ENCODE data around the gene CNOT1. TPM values are rescaled to one million over a fixed set of nuclear protein-coding genes. Genes with fewer than 3 reads are reported as not detected.

Gene CNOT1
- total and polyA plus RNA-seq, 12 donors: 40.9 to 189 (median 155) TPM

DNA sequence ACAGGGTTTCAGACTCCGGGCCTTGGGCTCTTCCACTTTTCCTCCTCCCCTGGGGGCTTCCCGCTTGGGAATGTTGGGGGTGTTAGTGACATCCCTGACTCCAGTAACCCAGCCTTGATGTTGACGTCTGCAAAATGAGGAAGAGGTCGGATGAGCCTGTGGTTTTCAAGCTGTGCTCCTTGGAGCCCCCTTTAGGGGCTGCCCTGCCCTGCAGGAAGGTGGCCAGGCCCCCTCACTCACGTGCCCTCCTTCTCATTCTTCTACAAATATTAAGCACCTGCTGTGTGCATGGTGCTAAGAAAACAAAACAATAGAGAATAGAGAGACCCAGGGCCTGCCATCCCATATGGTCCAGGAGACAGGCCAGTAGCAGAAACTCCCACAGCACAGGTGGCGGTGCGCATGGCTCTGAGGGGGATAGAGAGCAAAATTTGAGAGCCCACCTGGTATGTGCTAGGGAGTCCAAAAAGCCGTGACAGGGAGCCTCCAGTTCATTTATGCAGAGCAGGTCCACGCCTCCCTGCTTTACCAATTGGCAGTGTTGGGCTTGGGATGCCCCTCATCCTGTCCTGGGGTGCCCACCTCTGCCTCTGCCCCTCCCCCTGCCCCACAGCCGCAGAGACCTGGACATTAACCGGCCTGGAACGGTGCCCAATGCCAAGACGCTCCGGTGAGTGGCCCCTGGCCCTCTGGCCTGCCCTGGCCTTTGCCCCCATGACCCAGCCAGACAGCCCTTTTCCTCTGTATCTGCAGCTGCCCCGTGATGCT lies 122.2 kb downstream of the CNOT1 start:
- WGBS, 4 donors: 59 to 74% (median 65%) methylated on average over 12 to 15 of the region's 15 CpGs
- peak in 2 of 7 donors; percentile 27 to 53 for DNase-seq
- TF ChIP-seq, protein P1, sequence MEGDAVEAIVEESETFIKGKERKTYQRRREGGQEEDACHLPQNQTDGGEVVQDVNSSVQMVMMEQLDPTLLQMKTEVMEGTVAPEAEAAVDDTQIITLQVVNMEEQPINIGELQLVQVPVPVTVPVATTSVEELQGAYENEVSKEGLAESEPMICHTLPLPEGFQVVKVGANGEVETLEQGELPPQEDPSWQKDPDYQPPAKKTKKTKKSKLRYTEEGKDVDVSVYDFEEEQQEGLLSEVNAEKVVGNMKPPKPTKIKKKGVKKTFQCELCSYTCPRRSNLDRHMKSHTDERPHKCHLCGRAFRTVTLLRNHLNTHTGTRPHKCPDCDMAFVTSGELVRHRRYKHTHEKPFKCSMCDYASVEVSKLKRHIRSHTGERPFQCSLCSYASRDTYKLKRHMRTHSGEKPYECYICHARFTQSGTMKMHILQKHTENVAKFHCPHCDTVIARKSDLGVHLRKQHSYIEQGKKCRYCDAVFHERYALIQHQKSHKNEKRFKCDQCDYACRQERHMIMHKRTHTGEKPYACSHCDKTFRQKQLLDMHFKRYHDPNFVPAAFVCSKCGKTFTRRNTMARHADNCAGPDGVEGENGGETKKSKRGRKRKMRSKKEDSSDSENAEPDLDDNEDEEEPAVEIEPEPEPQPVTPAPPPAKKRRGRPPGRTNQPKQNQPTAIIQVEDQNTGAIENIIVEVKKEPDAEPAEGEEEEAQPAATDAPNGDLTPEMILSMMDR (IDR thresholded peaks at IDR 0.05): no peak
- no peak for TF ChIP-seq POLR2A (IDR thresholded peaks at IDR 0.05)
- Histone ChIP-seq H3K27ac (no peak overlapping the region), H3K9me3 (replicated peaks in 1 of 3) (no peaks in the 10 kb centered on the region), H3K27me3 (no peaks in the 10 kb centered on the region), H3K4me1 (replicated peaks in 1 of 2) (no peaks in the 10 kb centered on the region), H3K36me3 (replicated peaks in 1 of 2) (peaks cover 0 to 58% of the 10 kb centered on the region in 2 donors), H3K4me3 (no peak overlapping the region)
- intact Hi-C loops (cut with DNase I): loop anchor here in 1 of 2 donors (10.0 kb wide), 1 partner anchor 127 kb away; no protein-coding TSS in a partner anchor

DNA sequence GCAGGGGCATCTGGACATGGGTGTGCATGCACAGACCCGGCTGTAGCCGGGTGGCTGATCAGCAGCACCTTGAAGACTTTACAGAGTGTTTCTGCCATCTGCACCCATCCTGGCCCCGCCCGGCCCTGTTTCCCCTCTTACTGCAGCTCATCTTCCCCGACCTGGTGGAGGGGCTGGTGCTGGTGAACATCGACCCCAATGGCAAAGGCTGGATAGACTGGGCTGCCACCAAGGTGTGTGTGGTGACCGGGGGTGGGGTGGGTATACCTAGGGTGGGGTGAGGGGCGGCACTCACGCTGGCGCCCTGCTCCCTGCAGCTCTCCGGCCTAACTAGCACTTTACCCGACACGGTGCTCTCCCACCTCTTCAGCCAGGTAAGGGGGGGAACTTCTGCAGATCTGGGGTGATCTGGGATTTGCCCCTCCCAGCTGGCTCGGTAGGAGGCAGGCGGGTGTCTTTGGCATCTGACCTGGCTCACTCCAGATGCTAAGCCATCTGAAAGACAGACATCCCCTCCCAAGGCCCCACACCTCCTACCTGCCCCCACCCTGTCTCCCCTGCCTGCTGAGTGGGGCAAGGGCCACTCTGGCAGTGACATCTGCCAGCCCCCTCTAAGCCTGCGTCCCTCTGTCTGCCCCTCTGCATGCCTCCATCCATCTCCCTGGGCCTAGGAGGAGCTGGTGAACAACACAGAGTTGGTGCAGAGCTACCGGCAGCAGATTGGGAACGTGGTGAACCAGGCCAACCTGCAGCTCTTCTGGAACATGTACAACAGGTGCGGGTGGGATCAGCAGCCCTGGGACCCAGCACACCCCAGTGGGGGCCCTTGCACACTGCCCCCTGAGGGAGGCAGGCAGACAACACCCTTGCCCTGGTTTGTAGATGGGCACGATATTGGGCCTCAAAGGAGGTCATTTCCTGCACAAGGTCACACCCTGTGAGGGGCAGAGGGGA lies 123.1 kb downstream of the CNOT1 start:
- TF ChIP-seq POLR2A (IDR thresholded peaks at IDR 0.05): no peak
- TF ChIP-seq, protein P1 (IDR thresholded peaks at IDR 0.05): no peak
- H3K4me1 ChIP-seq (replicated peaks in 1 of 2): no peaks in the 10 kb centered on the region
- H3K4me3 ChIP-seq: no peak overlapping the region
- DNase-seq: peak in 3 of 7 donors; percentile 17 to 53 (median 20)
- no peaks in the 10 kb centered on the region for H3K9me3 ChIP-seq (replicated peaks in 1 of 3)
- H3K27ac ChIP-seq: peak overlapping the region in 1 of 5 donors; percentile 8
- intact Hi-C loops (cut with DNase I): loop anchor here in 1 of 2 donors (10.0 kb wide), 1 partner anchor 128 kb away; no protein-coding TSS in a partner anchor
- 82 to 84% (median 83%) methylated on average over 7 to 20 of the region's 20 CpGs for WGBS, 4 donors
- no peaks in the 10 kb centered on the region for H3K27me3 ChIP-seq
- peaks cover 0 to 58% of the 10 kb centered on the region in 2 donors for H3K36me3 ChIP-seq (replicated peaks in 1 of 2)

DNA sequence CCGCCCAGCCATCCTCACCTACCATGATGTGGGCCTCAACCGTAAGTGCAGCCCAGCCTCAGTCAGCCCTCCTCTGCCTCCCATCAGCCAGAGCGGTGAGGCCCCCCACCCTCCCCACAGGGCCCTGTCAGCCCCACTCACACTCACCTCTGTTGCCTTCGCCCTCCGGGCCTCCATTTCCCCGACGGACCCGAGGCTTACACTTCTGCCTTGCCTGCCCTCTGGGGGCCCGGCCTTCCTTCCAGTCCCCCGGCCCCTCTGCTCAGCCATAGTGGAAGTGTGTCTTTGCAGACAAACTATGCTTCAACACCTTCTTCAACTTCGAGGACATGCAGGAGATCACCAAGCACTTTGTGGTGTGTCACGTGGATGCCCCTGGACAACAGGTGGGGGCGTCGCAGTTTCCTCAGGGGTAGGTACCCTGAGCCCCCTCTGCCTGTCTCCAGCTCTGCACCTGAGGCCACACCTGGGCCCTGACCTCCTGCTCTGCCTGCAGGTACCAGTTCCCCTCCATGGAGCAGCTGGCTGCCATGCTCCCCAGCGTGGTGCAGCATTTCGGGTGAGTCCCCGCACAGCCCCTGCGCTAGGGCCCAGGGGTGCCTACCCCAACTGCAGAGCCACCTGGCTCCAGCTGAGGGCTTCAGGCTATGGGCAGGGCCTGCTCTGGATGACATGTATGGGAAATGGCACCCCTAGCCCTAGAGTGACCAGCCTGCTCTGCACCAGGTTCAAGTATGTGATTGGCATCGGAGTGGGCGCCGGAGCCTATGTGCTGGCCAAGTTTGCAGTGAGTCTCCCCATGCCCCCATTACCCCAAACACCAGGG lies 125.5 kb downstream of the CNOT1 start:
- intact Hi-C loops (cut with DNase I): loop anchor here in 1 of 2 donors (10.0 kb wide), 1 partner anchor 131 kb away; no protein-coding TSS in a partner anchor
- Histone ChIP-seq H3K9me3 (replicated peaks in 1 of 3) (no peaks in the 10 kb centered on the region), H3K36me3 (replicated peaks in 1 of 2) (peaks cover 0 to 39% of the 10 kb centered on the region in 2 donors), H3K27me3 (no peaks in the 10 kb centered on the region), H3K4me3 (no peak overlapping the region), H3K4me1 (replicated peaks in 1 of 2) (peaks cover 0 to 11% of the 10 kb centered on the region in 2 donors), H3K27ac (no peak overlapping the region)
- WGBS, 4 donors: 92 to 93% (median 92%) methylated on average over 14 to 21 of the region's 21 CpGs
- TF ChIP-seq, protein P1 (IDR thresholded peaks at IDR 0.05): no peak
- TF ChIP-seq POLR2A (IDR thresholded peaks at IDR 0.05): no peak
- peak in 2 of 7 donors; percentile 14 to 51 for DNase-seq

All from adrenal gland (tissue), 12 donors.